Effector CD4-positive, alpha-beta T cell (primary cell): ENCODE results near the gene MAGEC3.

Source experiments
- DNase-seq: peaks from one replicate; pipeline ENCODE4 v3.0.0-alpha.2; 2020

Gene MAGEC3

DNA sequence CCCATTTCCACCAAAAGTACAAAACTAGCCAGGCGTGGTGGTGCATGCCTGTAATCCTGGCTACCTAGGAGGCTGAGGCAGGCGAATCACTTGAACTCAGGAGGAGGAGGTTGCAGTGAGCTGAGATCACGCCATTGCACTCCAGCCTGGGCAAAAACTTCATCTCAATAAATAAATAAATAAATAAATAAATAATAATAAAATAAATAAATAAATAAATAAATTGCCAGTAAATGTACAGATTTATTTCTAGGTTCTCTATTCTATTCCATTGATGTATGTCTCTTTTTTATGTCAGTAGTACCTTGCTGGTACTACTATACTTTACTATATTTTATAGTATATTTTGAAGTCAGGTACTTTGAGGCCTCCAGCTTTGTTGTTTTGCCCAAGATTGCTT, 109.2 kb downstream of the MAGEC3 start:
- DNase-seq: no peak
